H1 (cell line): ENCODE results near the gene DDX60. TPM values are rescaled to one million over a fixed set of nuclear protein-coding genes. Genes with fewer than 3 reads are reported as not detected.

ENCODE experiments used
- polyA plus RNA-seq, 7 experiments: library from polyadenylated mRNA; depleted of rRNA in 3 of 7; stranded (reverse) in 5 of 7; unstranded in 2 of 7; fragments of >200 nt in 5 of 7; fragments of 200-250 nt in 2 of 7; gene quantifications; 1 replicate in 5 of 7; 2 replicates in 1 of 7; 4 replicates in 1 of 7; pipeline versions ENCODE4 v1.2.1 to v1.2.3, GENCODE V29; 2011 to 2013; ENCODE audit warnings: missing spikeins in 2 of 7, mixed read lengths in 2 of 7
- total RNA-seq: library from RNA; stranded (reverse); fragmentation: NEBNext Ultra II Directional; extraction: Animal tissue kit (Norgen Biotek cat#: 25700); gene quantifications from 2 replicates; pipeline ENCODE4 v1.2.1, GENCODE V29; 2021

The DDX60 gene
- total and polyA plus RNA-seq, 2 of the 8 experiments (the other 6 are each of a cell fraction or from before 2014, with no cell fraction given), result 1.00 to 1.6 TPM

Other genes with a start within 250 kb of the DDX60 start
- gene ANXA10, start 226.2 kb downstream of the DDX60 start, total RNA-seq, result not detected in 2 replicates
- gene ANXA10, start 226.2 kb downstream of the DDX60 start, polyA plus RNA-seq (2011; rRNA removed), result not detected in 2 replicates
- 0.88 and 1.5 TPM in 2 replicates for gene DDX60L, start 161.7 kb upstream of the DDX60 start, total RNA-seq
- gene DDX60L, start 161.7 kb upstream of the DDX60 start, polyA plus RNA-seq (2011; rRNA removed), result 0.66 and 0.98 TPM in 2 replicates
- gene PALLD, start 178.3 kb upstream of the DDX60 start, total RNA-seq, result 25.0 and 26.7 TPM in 2 replicates
- 7.0 and 10.5 TPM in 2 replicates for gene PALLD, start 178.3 kb upstream of the DDX60 start, polyA plus RNA-seq (2011; rRNA removed)